Liver (tissue), 3 donors: ENCODE measurements around the gene OR4C6.

Source experiments
- EGR1 ChIP-seq, 2 donors: IDR thresholded peaks; 2 replicates each; pipeline ENCODE4 v1.6.1; 2016 to 2018; ENCODE audit warnings: antibody characterized with exemption in 2 of 2, low read depth in 2 of 2
- GABPA ChIP-seq, 2 donors: IDR thresholded peaks in 1 of 2; conservative IDR thresholded peaks in 1 of 2; 2 replicates each; pipeline ENCODE4 v1.6.1; 2016; ENCODE audit warnings: antibody characterized with exemption in 2 of 2, mild to moderate bottlenecking in 1 of 2, moderate library complexity in 1 of 2
- HNF4G ChIP-seq: IDR thresholded peaks from 2 replicates; pipeline ENCODE4 v1.6.1; 2016; ENCODE audit warnings: antibody characterized with exemption
- MAX ChIP-seq: IDR thresholded peaks from 2 replicates; pipeline ENCODE4 v1.6.1; 2016; ENCODE audit warnings: antibody characterized with exemption
- RAD21 ChIP-seq, 2 donors: IDR thresholded peaks; 2 replicates each; pipeline ENCODE4 v1.6.1; 2016; ENCODE audit warnings: antibody characterized with exemption in 2 of 2, mild to moderate bottlenecking in 2 of 2
- TAF1 ChIP-seq: conservative IDR thresholded peaks from 2 replicates; pipeline ENCODE4 v1.6.1; 2016; ENCODE audit warnings: antibody characterized with exemption, mild to moderate bottlenecking
- YY1 ChIP-seq: IDR thresholded peaks from 2 replicates; pipeline ENCODE4 v1.6.1; 2016; ENCODE audit warnings: antibody characterized with exemption, mild to moderate bottlenecking
- ZBTB33 ChIP-seq: IDR thresholded peaks from 2 replicates; pipeline ENCODE4 v1.6.1; 2016; ENCODE audit warnings: antibody characterized with exemption
- TF ChIP-seq, protein P1 (sequence below): fragments of 150-350 bp; IDR thresholded peaks from 2 replicates; pipeline ENCODE4 v1.5.1; 2017; ENCODE audit warnings: improper control_type of control experiment, low read depth, low read length; ENCODE audit not compliant: missing input control
- donor health status: healthy.
- donor health status: healthy.

- TF ChIP-seq ZBTB33 (no peak), TAF1 (no peak), YY1 (no peak), RAD21 (IDR thresholded peaks at IDR 0.05) (no peak), GABPA (IDR thresholded peaks at IDR 0.05 in 1 of 2, conservative IDR thresholded peaks at IDR 0.05 in 1 of 2) (no peak), HNF4G (no peak), EGR1 (IDR thresholded peaks at IDR 0.05; ENCODE audit: low read depth in 2 of 2) (no peak), MAX (no peak)
- TF ChIP-seq, protein P1, sequence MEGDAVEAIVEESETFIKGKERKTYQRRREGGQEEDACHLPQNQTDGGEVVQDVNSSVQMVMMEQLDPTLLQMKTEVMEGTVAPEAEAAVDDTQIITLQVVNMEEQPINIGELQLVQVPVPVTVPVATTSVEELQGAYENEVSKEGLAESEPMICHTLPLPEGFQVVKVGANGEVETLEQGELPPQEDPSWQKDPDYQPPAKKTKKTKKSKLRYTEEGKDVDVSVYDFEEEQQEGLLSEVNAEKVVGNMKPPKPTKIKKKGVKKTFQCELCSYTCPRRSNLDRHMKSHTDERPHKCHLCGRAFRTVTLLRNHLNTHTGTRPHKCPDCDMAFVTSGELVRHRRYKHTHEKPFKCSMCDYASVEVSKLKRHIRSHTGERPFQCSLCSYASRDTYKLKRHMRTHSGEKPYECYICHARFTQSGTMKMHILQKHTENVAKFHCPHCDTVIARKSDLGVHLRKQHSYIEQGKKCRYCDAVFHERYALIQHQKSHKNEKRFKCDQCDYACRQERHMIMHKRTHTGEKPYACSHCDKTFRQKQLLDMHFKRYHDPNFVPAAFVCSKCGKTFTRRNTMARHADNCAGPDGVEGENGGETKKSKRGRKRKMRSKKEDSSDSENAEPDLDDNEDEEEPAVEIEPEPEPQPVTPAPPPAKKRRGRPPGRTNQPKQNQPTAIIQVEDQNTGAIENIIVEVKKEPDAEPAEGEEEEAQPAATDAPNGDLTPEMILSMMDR = no peak
These were observed 39.4 kb downstream of the OR4C6 start for GRCh38 chr11:55701429-55701828.
